HTERT RPE-1 (cell line): ENCODE results near the gene BTBD3.

ENCODE experiments used
- in situ Hi-C: fragments of 300-500 bp; cut with MboI; formaldehyde crosslinking; loops from 4 replicates; pipeline ENCODE4 v1.14.3; 2020; ENCODE audit warnings: low sequenced_read_pairs

Gene BTBD3

DNA sequence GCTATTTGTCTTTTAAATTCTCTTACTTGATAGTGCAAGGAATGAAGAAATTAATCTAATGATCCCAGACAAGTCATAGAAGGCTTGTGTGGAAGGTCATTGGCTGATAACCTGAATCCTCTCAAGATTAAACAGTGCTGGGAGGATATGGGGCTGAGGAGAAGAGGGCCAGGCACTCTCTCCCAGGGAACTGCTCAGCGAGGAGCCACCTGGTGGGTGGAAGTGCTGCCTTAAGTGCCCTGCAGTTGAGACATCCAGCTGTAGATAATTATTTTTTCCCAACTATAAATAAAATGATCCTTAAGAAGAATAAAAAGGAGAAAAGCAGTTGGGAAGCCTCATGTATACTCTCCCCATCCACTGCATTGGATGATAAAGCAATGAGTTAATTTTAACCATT lies 47.9 kb downstream of the BTBD3 start:
- in situ Hi-C loops: no loop called here

DNA sequence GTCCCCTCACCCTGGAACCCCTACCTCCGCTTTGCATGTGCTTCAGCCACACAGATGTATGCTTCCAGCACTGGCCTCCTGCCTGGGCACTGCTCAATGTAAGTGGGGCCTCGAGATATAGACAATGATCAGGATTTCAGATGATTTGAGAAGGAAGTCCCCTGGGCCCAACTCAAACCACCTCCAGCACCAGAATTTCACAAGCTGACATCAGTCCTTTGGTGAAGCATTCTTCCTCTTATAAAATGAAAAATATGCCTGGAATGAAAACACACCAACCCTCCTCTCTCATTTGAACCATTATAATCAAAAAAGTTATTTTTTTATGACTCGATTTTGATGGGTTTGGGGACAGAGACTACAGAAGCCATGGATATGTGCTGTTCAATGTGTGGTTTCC lies 48.5 kb downstream of the BTBD3 start:
- in situ Hi-C loops: no loop called here

DNA sequence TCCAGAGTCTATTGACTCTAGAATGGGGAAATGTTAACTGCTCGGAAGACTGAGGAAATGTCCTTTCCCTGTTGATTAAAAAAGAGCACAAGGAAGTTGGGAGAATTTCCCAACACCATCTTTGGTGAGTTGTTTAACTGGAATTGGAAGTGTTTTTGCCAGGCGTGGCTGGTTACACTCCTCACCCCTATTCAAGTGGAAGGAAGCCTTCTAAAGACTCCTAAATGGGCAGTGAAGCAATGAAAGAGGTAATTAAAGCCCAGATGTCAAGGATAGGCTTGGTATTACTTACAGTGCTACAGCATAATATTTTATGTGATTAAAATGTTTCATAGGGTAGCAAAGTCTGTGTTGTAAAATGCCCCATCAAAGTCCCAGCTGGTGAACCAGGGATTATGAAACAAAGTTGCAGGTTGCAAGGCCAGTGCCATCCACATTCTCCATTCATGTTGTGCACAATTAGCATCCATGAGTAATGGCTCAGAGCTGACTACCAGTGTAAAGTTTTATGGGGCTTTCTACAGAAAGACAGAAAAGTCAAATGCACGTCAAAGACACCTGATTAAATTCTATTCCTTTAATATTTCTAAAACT lies 52.6 kb downstream of the BTBD3 start:
- in situ Hi-C loops: no loop called here

DNA sequence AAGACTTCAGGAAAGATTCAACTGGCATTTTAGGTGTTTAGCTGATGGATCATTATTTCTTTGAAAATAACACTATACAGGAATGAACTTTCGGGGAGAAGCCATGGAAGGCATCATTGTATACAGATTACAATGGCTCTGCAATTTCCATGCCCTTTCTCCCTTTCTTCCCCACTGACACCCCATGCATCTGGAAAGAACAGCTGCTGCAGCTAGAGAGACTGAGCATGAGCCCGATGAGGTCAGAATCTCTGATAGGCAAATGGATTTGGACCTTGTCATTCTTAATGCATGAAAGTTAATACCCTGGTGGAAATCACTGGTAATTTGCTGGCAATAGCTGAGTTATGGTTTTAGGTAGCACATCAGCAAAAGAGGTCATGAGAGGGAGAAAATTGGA lies 54.8 kb downstream of the BTBD3 start:
- in situ Hi-C loops: no loop called here
